Mesenteric fat pad (tissue), 1 donor: ENCODE results near the gene IFT57. TPM values are rescaled to one million over a fixed set of nuclear protein-coding genes. Genes with fewer than 3 reads are reported as not detected.

Experiments used
- DNase-seq: peaks from one replicate; pipeline ENCODE4 v3.0.0-alpha.2; 2020; ENCODE audit warnings: low spot score
- total RNA-seq: library from RNA; stranded (reverse); fragmentation: NEBNext Ultra II Directional; extraction: Animal tissue kit (Norgen Biotek cat#: 25700); gene quantifications from one replicate; pipeline ENCODE4 v1.2.1, GENCODE V29; 2021
- donor health status: DM: yes; HTN: yes; CAD: no.

Gene IFT57
- total RNA-seq, 1 donor from 2014 or later = 26.9 TPM

GRCh38 chr3:108221393-108221792 lies 831 bp downstream of the IFT57 start:
- DNase-seq = no peak

GRCh38 chr3:108219336-108219735 lies 2.9 kb downstream of the IFT57 start:
- no peak for DNase-seq

- no peak for DNase-seq
Observed at GRCh38 chr3:108218811-108219210, 3.4 kb downstream of the IFT57 start.

GRCh38 chr3:108215871-108216270 lies 6.4 kb downstream of the IFT57 start:
- no peak for DNase-seq

GRCh38 chr3:108209579-108209978 lies 12.6 kb downstream of the IFT57 start:
- DNase-seq = no peak

- no peak for DNase-seq
Observed at GRCh38 chr3:108208831-108209230, 13.4 kb downstream of the IFT57 start.

- no peak for DNase-seq
Observed at GRCh38 chr3:108202834-108203233, 19.4 kb downstream of the IFT57 start.

- no peak for DNase-seq
Observed at GRCh38 chr3:108202080-108202479, 20.1 kb downstream of the IFT57 start.

GRCh38 chr3:108201258-108201657 lies 21.0 kb downstream of the IFT57 start:
- DNase-seq = no peak

- DNase-seq = no peak
Observed at GRCh38 chr3:108200578-108200977, 21.6 kb downstream of the IFT57 start.

- no peak for DNase-seq
Observed at GRCh38 chr3:108200024-108200423, 22.2 kb downstream of the IFT57 start.

- DNase-seq = no peak
Observed at GRCh38 chr3:108191394-108191793, 30.8 kb downstream of the IFT57 start.

GRCh38 chr3:108190346-108190745 lies 31.9 kb downstream of the IFT57 start:
- DNase-seq = no peak

- DNase-seq = no peak
Observed at GRCh38 chr3:108189440-108189839, 32.8 kb downstream of the IFT57 start.

- no peak for DNase-seq
Observed at GRCh38 chr3:108185536-108185935, 36.7 kb downstream of the IFT57 start.

GRCh38 chr3:108184824-108185223 lies 37.4 kb downstream of the IFT57 start:
- DNase-seq = no peak

- no peak for DNase-seq
Observed at GRCh38 chr3:108183971-108184370, 38.3 kb downstream of the IFT57 start.

GRCh38 chr3:108183181-108183580 lies 39.0 kb downstream of the IFT57 start:
- DNase-seq = no peak

GRCh38 chr3:108182339-108182738 lies 39.9 kb downstream of the IFT57 start:
- no peak for DNase-seq

- DNase-seq = no peak
Observed at GRCh38 chr3:108181172-108181571, 41.1 kb downstream of the IFT57 start.

GRCh38 chr3:108180194-108180593 lies 42.0 kb downstream of the IFT57 start:
- DNase-seq = no peak

GRCh38 chr3:108178676-108179075 lies 43.5 kb downstream of the IFT57 start:
- no peak for DNase-seq

- no peak for DNase-seq
Observed at GRCh38 chr3:108177536-108177935, 44.7 kb downstream of the IFT57 start.

GRCh38 chr3:108175352-108175751 lies 46.9 kb downstream of the IFT57 start:
- DNase-seq = no peak
